ENCODE results near the gene ALG10B.

The ALG10B gene

GRCh38 chr12:38367506-38367905 lies 50.9 kb downstream of the ALG10B start:
- H3K27ac ChIP-seq: no peak overlapping the region
- no peak overlapping the region for H3K4me3 ChIP-seq
- TF ChIP-seq EZH2 (IDR thresholded peaks at IDR 0.05) (no peak), POLR2AphosphoS5 (IDR thresholded peaks at IDR 0.05; ENCODE audit: borderline replicate concordance, low read depth, low read length) (no peak), FOXP2 (optimal IDR thresholded peaks at IDR 0.05; ENCODE audit: control extremely low read depth, extremely low read length, insufficient read depth) (no peak)
- no peaks in the 10 kb centered on the region for H3K36me3 ChIP-seq (ENCODE audit: insufficient read depth, low read length)
- no peak for DNase-seq (ENCODE audit: low read depth, low spot score)
- no peaks in the 10 kb centered on the region for H3K9me3 ChIP-seq (ENCODE audit: low read depth, low read length)
- no peak overlapping the region for H3K9ac ChIP-seq (ENCODE audit: insufficient read length)

- Histone ChIP-seq H3K36me3 (ENCODE audit: insufficient read depth, low read length) (no peaks in the 10 kb centered on the region), H3K27ac (no peak overlapping the region), H3K9ac (ENCODE audit: insufficient read length) (no peak overlapping the region), H3K9me3 (ENCODE audit: low read depth, low read length) (no peaks in the 10 kb centered on the region), H3K4me3 (no peak overlapping the region)
- DNase-seq (ENCODE audit: low read depth, low spot score): no peak
- TF ChIP-seq FOXP2 (optimal IDR thresholded peaks at IDR 0.05; ENCODE audit: control extremely low read depth, extremely low read length, insufficient read depth) (no peak), EZH2 (IDR thresholded peaks at IDR 0.05) (no peak), POLR2AphosphoS5 (IDR thresholded peaks at IDR 0.05; ENCODE audit: borderline replicate concordance, low read depth, low read length) (no peak)
These were observed 53.7 kb downstream of the ALG10B start for GRCh38 chr12:38370311-38370710.

GRCh38 chr12:38373784-38374183 lies 57.2 kb downstream of the ALG10B start:
- no peaks in the 10 kb centered on the region for H3K9me3 ChIP-seq (ENCODE audit: low read depth, low read length)
- no peak overlapping the region for H3K4me3 ChIP-seq
- no peak for DNase-seq (ENCODE audit: low read depth, low spot score)
- TF ChIP-seq FOXP2 (optimal IDR thresholded peaks at IDR 0.05; ENCODE audit: control extremely low read depth, extremely low read length, insufficient read depth): no peak
- TF ChIP-seq EZH2 (IDR thresholded peaks at IDR 0.05): no peak
- TF ChIP-seq POLR2AphosphoS5 (IDR thresholded peaks at IDR 0.05; ENCODE audit: borderline replicate concordance, low read depth, low read length): no peak
- no peak overlapping the region for H3K27ac ChIP-seq
- no peaks in the 10 kb centered on the region for H3K36me3 ChIP-seq (ENCODE audit: insufficient read depth, low read length)
- no peak overlapping the region for H3K9ac ChIP-seq (ENCODE audit: insufficient read length)

GRCh38 chr12:38374751-38375150 lies 58.2 kb downstream of the ALG10B start:
- Histone ChIP-seq H3K27ac (no peak overlapping the region), H3K36me3 (ENCODE audit: insufficient read depth, low read length) (no peaks in the 10 kb centered on the region), H3K9me3 (ENCODE audit: low read depth, low read length) (no peaks in the 10 kb centered on the region), H3K9ac (ENCODE audit: insufficient read length) (no peak overlapping the region), H3K4me3 (no peak overlapping the region)
- TF ChIP-seq EZH2 (IDR thresholded peaks at IDR 0.05) (no peak), FOXP2 (optimal IDR thresholded peaks at IDR 0.05; ENCODE audit: control extremely low read depth, extremely low read length, insufficient read depth) (no peak), POLR2AphosphoS5 (IDR thresholded peaks at IDR 0.05; ENCODE audit: borderline replicate concordance, low read depth, low read length) (no peak)
- DNase-seq (ENCODE audit: low read depth, low spot score): no peak

All from SK-N-MC (cell line).